NT2/D1 (cell line): ENCODE data around the gene SLC22A12.

Experiments
- DNase-seq: peaks from one replicate; pipeline ENCODE4 v3.0.0-alpha.2; 2011; ENCODE audit warnings: low read depth, low spot score
- H3K27me3 ChIP-seq: 2 replicates; pipeline ENCODE4 v1.6.0; 2011; ENCODE audit warnings: mild to moderate bottlenecking; ENCODE audit not compliant: insufficient read length, insufficient read depth
- H3K36me3 ChIP-seq: 2 replicates; pipeline ENCODE4 v1.6.1; 2011; ENCODE audit warnings: mild to moderate bottlenecking, low read length, mixed read lengths; ENCODE audit not compliant: insufficient read depth, insufficient read length
- H3K4me1 ChIP-seq: 2 replicates; pipeline ENCODE4 v1.5.1; 2011; ENCODE audit not compliant: insufficient read depth, insufficient read length
- H3K4me3 ChIP-seq: 2 replicates; pipeline ENCODE4 v1.5.1; 2011; ENCODE audit warnings: low read depth; ENCODE audit not compliant: insufficient read length
- H3K9ac ChIP-seq: 2 replicates; pipeline ENCODE4 v1.6.0; 2011; ENCODE audit warnings: low read depth; ENCODE audit not compliant: insufficient read length
- H3K9me3 ChIP-seq: 2 replicates; pipeline ENCODE4 v1.5.1; 2011; ENCODE audit warnings: mild to moderate bottlenecking, low read length; ENCODE audit not compliant: insufficient read depth
- SUZ12 ChIP-seq: IDR thresholded peaks from 2 replicates; pipeline ENCODE4 v1.6.1; 2011; ENCODE audit not compliant: insufficient read length, insufficient read depth; ENCODE audit errors: extremely low read depth
- YY1 ChIP-seq: IDR thresholded peaks from 2 replicates; pipeline ENCODE4 v1.6.1; 2011; ENCODE audit not compliant: insufficient read length, insufficient read depth
- ZNF274 ChIP-seq: IDR thresholded peaks from 2 replicates; pipeline ENCODE4 v1.6.1; 2011; ENCODE audit warnings: mild to moderate bottlenecking, low read depth, low read length

The SLC22A12 gene

GRCh38 chr11:64590763-64591221 is at the start of gene SLC22A12:
SLC22A12 (plus strand) TSS chr11:64591220; CDS start chr11:64591557, 337 bp downstream.
- no peaks in the 10 kb centered on the region for H3K36me3 ChIP-seq
- H3K27me3 ChIP-seq = no peaks in the 10 kb centered on the region
- H3K4me3 ChIP-seq = no peak within 1 kb of the TSS
- no peak for DNase-seq
- TF ChIP-seq YY1 (no peak), ZNF274 (no peak), SUZ12 (no peak)
- no peaks in the 10 kb centered on the region for H3K4me1 ChIP-seq
- H3K9me3 ChIP-seq = peaks cover 12% of the 10 kb centered on the region; the same call in 1 of the 2 replicates
- H3K9ac ChIP-seq = no peak within 1 kb of the TSS

DNA sequence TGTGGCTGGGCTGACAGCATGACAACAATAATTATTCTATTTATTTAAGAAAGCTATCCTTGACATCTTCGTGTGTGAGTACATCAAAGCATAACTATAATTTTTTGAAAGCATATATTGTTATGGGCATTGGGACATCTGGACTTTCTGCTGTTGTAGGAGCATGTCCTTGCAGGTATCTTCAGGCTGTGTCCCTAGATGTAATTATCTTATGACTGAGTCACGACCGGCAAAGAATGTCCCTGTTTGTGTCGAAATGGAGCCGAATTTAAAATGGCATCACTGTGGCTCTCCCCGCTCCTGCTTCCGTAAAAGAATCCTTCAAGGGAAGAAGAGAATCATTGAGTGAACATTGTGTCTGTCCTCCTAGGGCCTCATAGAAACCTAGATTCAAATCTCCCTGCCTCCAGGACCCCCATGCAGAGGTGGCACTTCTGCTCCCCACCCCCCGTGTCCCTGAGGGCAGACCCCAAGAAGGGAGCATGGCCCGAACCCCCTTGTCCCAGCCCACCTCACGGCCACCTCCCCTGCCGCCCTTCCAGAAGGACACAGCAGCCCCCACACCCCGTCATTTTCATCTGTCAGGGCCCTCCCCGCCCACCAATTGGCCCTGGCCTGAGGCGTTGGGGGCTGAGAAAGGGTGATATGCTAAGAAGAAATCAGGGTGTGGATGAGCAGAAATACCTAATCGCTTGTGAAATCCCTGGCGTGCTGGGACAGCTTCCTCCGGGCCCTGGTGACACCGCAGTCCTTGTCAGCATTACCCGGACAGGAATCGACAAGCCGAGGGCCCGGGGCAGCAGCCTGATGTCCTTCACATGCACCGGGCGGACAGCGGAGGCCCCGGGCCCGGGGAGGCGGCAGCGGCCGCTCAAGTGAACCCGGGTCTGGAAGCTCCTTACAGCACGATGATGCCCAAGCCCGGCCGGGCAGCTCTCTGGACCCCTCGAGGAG is 48.6 kb upstream of the SLC22A12 start:
- DNase-seq = no peak
- TF ChIP-seq ZNF274 (no peak), SUZ12 (no peak), YY1 (no peak)
- H3K27me3 ChIP-seq = no peaks in the 10 kb centered on the region

DNA sequence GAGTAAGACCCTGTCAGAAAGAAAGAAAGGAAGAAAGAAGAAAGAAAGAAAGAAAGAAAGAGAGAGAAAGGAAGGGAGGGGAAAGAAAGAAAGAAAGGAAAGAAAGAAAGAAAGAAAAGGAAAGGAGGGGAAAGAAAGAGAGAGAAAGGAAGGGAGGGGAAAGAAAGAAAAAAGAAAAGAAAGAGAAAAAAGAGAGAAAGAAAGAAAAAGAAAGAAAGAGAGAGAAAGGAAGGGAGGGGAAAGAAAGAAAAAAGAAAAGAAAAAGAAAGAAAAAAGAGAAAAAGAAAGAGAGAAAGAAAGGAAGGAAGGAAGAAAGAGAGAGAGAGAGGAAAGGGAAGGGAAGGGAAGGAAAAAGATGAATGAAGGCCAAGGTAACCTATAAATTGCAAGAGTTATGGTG is 47.2 kb upstream of the SLC22A12 start:
- Histone ChIP-seq H3K27me3 (peaks cover 4% of the 10 kb centered on the region), H3K4me1 (peaks cover 10% of the 10 kb centered on the region), H3K4me3 (no peak overlapping the region), H3K36me3 (no peaks in the 10 kb centered on the region), H3K9ac (no peak overlapping the region), H3K9me3 (peaks cover 13% of the 10 kb centered on the region; the same call in 1 of the 2 replicates)
- TF ChIP-seq ZNF274 (no peak), SUZ12 (no peak), YY1 (no peak)
- no peak for DNase-seq

More for the DNA sequence above, 48.6 kb upstream of the SLC22A12 start:
- no peak overlapping the region for H3K9ac ChIP-seq
- H3K4me3 ChIP-seq = no peak overlapping the region
- H3K36me3 ChIP-seq = no peaks in the 10 kb centered on the region
- H3K9me3 ChIP-seq = peaks cover 13% of the 10 kb centered on the region; the same call in 1 of the 2 replicates
- peaks cover 14% of the 10 kb centered on the region for H3K4me1 ChIP-seq

DNA sequence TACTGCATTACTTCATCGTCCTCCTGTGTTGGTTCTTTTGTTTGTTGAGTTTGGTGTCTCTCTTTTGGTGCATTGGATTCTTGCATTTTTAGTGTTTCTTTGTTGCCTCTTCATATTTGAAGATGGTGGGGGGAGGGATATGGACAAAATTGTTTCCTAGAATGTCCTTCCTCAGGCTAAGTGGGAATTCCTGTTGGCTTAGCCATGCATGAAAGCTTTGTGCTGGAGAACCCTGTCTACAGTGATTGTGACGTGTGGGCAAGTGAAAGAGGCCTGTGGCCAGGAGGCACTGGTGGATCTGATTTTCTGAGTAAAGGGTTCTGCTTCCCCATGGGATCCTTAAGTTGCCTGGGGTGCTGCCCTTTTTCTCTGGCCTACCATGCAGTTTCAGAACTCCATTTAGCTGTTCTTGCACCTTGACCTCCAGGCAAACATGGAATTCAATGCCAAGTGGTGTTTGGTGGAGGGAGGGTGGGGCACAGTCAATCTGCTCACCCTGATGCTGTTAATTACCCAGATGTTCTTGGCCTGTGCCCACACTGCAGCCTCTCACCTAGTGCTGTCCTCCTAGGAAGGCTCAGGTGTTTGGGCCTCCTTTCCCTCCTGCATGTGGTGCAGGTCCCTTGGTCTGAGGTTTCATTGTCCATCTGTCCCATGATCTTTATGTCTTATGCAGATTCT is 46.3 kb upstream of the SLC22A12 start:
- peaks cover 4% of the 10 kb centered on the region for H3K27me3 ChIP-seq

GRCh38 chr11:64545619-64546018 is 45.4 kb upstream of the SLC22A12 start:
- Histone ChIP-seq H3K27me3 (peaks cover 4% of the 10 kb centered on the region), H3K36me3 (no peaks in the 10 kb centered on the region), H3K4me1 (peaks cover under 1% of the 10 kb centered on the region), H3K4me3 (no peak overlapping the region), H3K9ac (no peak overlapping the region), H3K9me3 (peaks cover 13% of the 10 kb centered on the region; the same call in 1 of the 2 replicates)
- DNase-seq = no peak
- TF ChIP-seq ZNF274 (no peak), YY1 (no peak), SUZ12 (no peak)

More for the DNA sequence above, 46.3 kb upstream of the SLC22A12 start:
- Histone ChIP-seq H3K4me3 (no peak overlapping the region), H3K9me3 (peaks cover 13% of the 10 kb centered on the region; the same call in 1 of the 2 replicates), H3K4me1 (peaks cover 6% of the 10 kb centered on the region), H3K36me3 (no peaks in the 10 kb centered on the region), H3K9ac (no peak overlapping the region)
- DNase-seq = no peak
- TF ChIP-seq YY1 (no peak), ZNF274 (no peak), SUZ12 (no peak)

DNA sequence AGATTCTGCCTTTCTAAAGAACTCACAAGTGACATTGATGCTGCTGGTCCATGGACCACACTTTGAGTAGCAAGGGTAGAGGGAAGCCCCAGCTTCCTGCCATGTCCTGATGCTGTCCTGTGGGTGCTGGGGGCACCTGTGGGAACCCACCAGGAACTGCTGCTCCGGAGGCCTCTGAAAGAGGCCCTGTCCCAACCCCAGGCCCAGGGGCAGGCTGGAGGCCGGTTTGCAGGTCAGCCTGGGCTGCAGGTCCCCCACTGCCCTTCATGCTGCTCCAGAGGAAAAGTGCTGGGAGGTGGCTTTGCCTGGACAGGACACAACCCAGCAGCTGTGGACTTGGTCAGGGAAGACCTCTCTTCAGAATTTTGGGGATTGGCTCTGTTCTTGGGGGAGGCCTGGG is 44.8 kb upstream of the SLC22A12 start:
- Histone ChIP-seq H3K27me3 (peaks cover 4% of the 10 kb centered on the region), H3K4me3 (no peak overlapping the region), H3K9me3 (peaks cover 13% of the 10 kb centered on the region; the same call in 1 of the 2 replicates), H3K36me3 (no peaks in the 10 kb centered on the region), H3K4me1 (no peaks in the 10 kb centered on the region), H3K9ac (no peak overlapping the region)
- no peak for DNase-seq
- no peak for TF ChIP-seq ZNF274
- TF ChIP-seq SUZ12 = no peak
- TF ChIP-seq YY1 = no peak

DNA sequence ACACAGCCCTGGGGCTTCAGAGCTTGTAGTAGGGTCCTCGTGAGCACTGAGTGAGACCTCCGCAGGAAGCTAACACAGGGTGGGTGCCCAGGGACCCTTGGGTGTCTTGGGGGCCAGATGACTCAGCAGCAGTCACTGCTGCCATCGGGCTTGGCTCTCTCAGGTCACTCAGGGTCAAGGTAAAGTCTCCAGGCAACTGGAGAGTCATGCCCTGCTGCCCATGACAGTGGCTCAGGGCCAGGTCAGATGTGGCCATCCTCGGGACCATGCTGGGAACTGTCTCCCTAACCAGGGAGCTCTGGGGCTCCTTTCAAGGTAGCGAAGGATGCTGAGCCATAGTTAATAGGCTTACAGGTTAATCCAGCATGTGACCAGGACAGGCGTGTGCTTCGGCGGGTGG is 44.4 kb upstream of the SLC22A12 start:
- DNase-seq = no peak
- Histone ChIP-seq H3K36me3 (no peaks in the 10 kb centered on the region), H3K4me3 (no peak overlapping the region), H3K4me1 (no peaks in the 10 kb centered on the region), H3K9me3 (peaks cover 13% of the 10 kb centered on the region; the same call in 1 of the 2 replicates), H3K9ac (no peak overlapping the region), H3K27me3 (peaks cover 4% of the 10 kb centered on the region)
- TF ChIP-seq YY1 (no peak), SUZ12 (no peak), ZNF274 (no peak)
